CD4-positive, alpha-beta T cell (primary cell): Measurements from ENCODE around the gene PCP4. TPM values are rescaled to one million over a fixed set of nuclear protein-coding genes. Genes with fewer than 3 reads are reported as not detected.

Experiments
- ATAC-seq: fragments of 200-7000 bp; cut with Tn5 transposase; one replicate; pipeline ENCODE4 v1.10.0; 2022; ENCODE audit warnings: mild to moderate bottlenecking; ENCODE audit not compliant: poor library complexity
- CTCF ChIA-PET: fragments of 350-600 bp; sonication (Branson Sonifier 250); formaldehyde crosslinking; loops from one replicate; lab custom pipeline; 2021; ENCODE audit warnings: antibody characterized with exemption, inconsistent platforms; lab: Charles Lee
- POLR2A ChIA-PET: fragments of 350-600 bp; sonication (Branson Sonifier 250); formaldehyde crosslinking; loops from one replicate; lab custom pipeline; 2021; ENCODE audit warnings: antibody characterized with exemption, inconsistent platforms; lab: Charles Lee
- DNase-seq, 14 experiments: peaks; one replicate each; pipeline ENCODE4 v3.0.0-alpha.2; 2013 to 2020; ENCODE audit warnings: mixed read lengths in 2 of 14
- H3K27ac ChIP-seq, 2 donors: one replicate each; pipeline versions ENCODE4 v1.5.1 to v1.7.0; 2013; ENCODE audit warnings: low read length in 2 of 2, low read depth in 1 of 2, mild to moderate bottlenecking in 1 of 2
- H3K27me3 ChIP-seq, 2 experiments: 1 replicate in 1 of 2; 2 replicates in 1 of 2; pipeline versions ENCODE4 v1.6.1 to v1.7.0; 2013; ENCODE audit warnings: low read length in 2 of 2, control low read depth in 1 of 2, mild to moderate bottlenecking in 1 of 2, moderate library complexity in 1 of 2; ENCODE audit not compliant: insufficient read depth in 2 of 2, control insufficient read depth in 1 of 2
- H3K36me3 ChIP-seq: one replicate; pipeline ENCODE4 v1.6.1; 2013; ENCODE audit warnings: low read length, control low read depth; ENCODE audit not compliant: insufficient read depth
- H3K4me1 ChIP-seq: one replicate; pipeline ENCODE4 v1.6.1; 2013; ENCODE audit warnings: low read length, control low read depth; ENCODE audit not compliant: insufficient read depth
- H3K4me3 ChIP-seq: one replicate; pipeline ENCODE4 v1.5.1; 2013; ENCODE audit warnings: mild to moderate bottlenecking, low read length, moderate library complexity
- H3K9me3 ChIP-seq, 2 experiments: 1 replicate in 1 of 2; 2 replicates in 1 of 2; pipeline versions ENCODE4 v1.6.1 to v1.7.0; 2013; ENCODE audit warnings: low read length in 2 of 2, mild to moderate bottlenecking in 2 of 2, control low read depth in 1 of 2, moderate library complexity in 1 of 2; ENCODE audit not compliant: control insufficient read depth in 1 of 2, insufficient read depth in 1 of 2
- H3K27ac Mint-ChIP-seq: one replicate; pipeline ENCODE4 v1.8.0; 2020; ENCODE audit warnings: mixed read lengths
- H3K27me3 Mint-ChIP-seq: one replicate; pipeline ENCODE4 v1.8.0; 2021; ENCODE audit warnings: mixed read lengths
- H3K36me3 Mint-ChIP-seq: one replicate; pipeline ENCODE4 v1.8.0; 2021; ENCODE audit warnings: low read depth, mixed read lengths
- H3K4me1 Mint-ChIP-seq: one replicate; pipeline ENCODE4 v1.8.0; 2021; ENCODE audit warnings: low read depth, mixed read lengths
- H3K4me3 Mint-ChIP-seq: one replicate; pipeline ENCODE4 v1.8.0; 2020; ENCODE audit warnings: mild to moderate bottlenecking, mixed read lengths
- H3K9me3 Mint-ChIP-seq: one replicate; pipeline ENCODE4 v1.8.0; 2020; ENCODE audit warnings: mixed read lengths
- intact Hi-C, 2 experiments: fragments of 100-400 bp; cut with DNase I in 1 of 2; cut with micrococcal nuclease in 1 of 2; formaldehyde crosslinking; loops; one replicate each; pipeline versions ENCODE4 v1.15.1 to v1.9.0; 2023 to 2025; cut with DNase I, micrococcal nuclease
- total RNA-seq, 174 experiments: library from RNA in 2 of 174; stranded (reverse) in 2 of 174; gene quantifications; one replicate each; pipeline ENCODE4 v1.2.3 and lab custom pipeline; 2021 to 2026
- TF ChIP-seq, protein P1 (sequence below): fragments of 200-600 bp; IDR thresholded peaks from one replicate; pipeline ENCODE4 v1.8.0; 2022; ENCODE audit warnings: antibody characterized with exemption, mild to moderate bottlenecking

PCP4 gene
- total RNA-seq, 2 experiments from 2014 or later: not detected

DNA sequence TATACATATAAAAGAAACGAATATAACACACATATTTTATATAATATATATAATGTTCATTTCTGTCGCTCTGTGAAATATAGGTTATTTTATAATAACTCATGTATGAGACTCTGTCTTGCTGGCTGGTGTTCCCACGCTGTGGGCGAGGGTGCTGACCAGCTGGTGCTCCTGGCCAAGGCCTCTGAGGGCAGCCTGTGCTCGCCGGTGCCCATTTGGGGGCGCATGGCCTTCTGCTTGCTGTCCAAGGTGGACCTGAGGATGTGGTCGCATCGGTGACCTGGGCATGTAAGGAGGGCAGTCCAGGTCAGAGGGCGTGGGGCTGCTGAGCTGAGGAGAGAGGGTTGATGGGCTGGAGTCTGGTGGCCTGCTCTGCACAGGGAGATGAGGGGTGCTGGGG is 1.1 kb upstream of the PCP4 start:
- ATAC-seq (no peak), DNase-seq (no peak)
- Mint-ChIP-seq H3K36me3 (no peaks in the 10 kb centered on the region), H3K9me3 (no peaks in the 10 kb centered on the region), H3K4me1 (peaks cover 5% of the 10 kb centered on the region), H3K27me3 (peaks cover 31% of the 10 kb centered on the region), H3K27ac (no peak overlapping the region), H3K4me3 (no peak overlapping the region)
- H3K9me3 ChIP-seq: peaks cover 0 to 20% of the 10 kb centered on the region in 2 experiments
- H3K4me3 ChIP-seq: no peak overlapping the region
- intact Hi-C loops: no loop called here
- H3K27ac ChIP-seq: no peak overlapping the region
- H3K36me3 ChIP-seq: no peaks in the 10 kb centered on the region
- CTCF ChIA-PET: no interaction called here
- no peaks in the 10 kb centered on the region for H3K4me1 ChIP-seq
- H3K27me3 ChIP-seq: peaks cover 0 to 4% of the 10 kb centered on the region in 2 experiments
- TF ChIP-seq, protein P1, sequence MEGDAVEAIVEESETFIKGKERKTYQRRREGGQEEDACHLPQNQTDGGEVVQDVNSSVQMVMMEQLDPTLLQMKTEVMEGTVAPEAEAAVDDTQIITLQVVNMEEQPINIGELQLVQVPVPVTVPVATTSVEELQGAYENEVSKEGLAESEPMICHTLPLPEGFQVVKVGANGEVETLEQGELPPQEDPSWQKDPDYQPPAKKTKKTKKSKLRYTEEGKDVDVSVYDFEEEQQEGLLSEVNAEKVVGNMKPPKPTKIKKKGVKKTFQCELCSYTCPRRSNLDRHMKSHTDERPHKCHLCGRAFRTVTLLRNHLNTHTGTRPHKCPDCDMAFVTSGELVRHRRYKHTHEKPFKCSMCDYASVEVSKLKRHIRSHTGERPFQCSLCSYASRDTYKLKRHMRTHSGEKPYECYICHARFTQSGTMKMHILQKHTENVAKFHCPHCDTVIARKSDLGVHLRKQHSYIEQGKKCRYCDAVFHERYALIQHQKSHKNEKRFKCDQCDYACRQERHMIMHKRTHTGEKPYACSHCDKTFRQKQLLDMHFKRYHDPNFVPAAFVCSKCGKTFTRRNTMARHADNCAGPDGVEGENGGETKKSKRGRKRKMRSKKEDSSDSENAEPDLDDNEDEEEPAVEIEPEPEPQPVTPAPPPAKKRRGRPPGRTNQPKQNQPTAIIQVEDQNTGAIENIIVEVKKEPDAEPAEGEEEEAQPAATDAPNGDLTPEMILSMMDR: no peak
- POLR2A ChIA-PET: no interaction called here

DNA sequence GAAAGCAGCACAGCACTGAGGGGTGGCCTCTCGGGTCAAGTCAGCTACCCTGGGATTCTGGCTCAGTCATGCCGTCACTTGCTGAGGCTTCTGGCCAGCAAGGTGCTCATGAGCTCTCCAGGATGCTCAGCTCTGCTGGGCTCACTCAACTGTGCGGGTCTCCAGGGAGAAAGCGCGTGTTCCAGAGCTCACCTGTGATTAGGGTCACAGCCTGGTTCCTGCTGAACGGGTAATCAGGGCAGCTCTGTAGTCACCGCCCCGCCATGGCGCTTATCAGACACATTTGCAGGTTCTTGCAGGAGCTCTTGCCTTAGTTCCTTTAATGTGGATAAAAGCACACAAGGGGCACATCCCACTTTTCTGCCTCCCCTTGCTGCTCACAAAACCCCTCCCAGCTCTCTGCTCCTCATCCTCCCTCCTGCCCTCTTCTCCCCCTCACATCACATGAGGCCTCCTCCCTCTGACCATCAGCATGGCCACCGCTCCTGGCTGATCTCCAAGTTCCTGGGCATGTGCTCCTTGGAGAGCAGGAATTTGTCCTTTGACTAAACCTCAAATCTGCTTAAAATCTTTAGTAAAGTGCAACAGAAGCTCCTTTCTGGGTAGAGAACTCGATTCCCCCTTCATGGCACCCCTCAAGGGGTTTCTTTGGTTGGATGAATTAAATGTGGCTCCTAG is 2.0 kb downstream of the PCP4 start:
- intact Hi-C loops: no loop called here
- Mint-ChIP-seq H3K27me3 (peaks cover 21% of the 10 kb centered on the region), H3K36me3 (no peaks in the 10 kb centered on the region), H3K4me1 (peaks cover 5% of the 10 kb centered on the region), H3K9me3 (no peaks in the 10 kb centered on the region), H3K27ac (no peak overlapping the region), H3K4me3 (no peak overlapping the region)
- Histone ChIP-seq H3K27ac (no peak overlapping the region), H3K4me1 (no peaks in the 10 kb centered on the region), H3K36me3 (no peaks in the 10 kb centered on the region), H3K4me3 (no peak overlapping the region), H3K9me3 (peaks cover 0 to 12% of the 10 kb centered on the region in 2 experiments), H3K27me3 (peaks cover 0 to 4% of the 10 kb centered on the region in 2 experiments)
- CTCF ChIA-PET: no interaction called here
- POLR2A ChIA-PET: no interaction called here
- ATAC-seq (no peak), DNase-seq (no peak)
- TF ChIP-seq, protein P1: no peak

DNA sequence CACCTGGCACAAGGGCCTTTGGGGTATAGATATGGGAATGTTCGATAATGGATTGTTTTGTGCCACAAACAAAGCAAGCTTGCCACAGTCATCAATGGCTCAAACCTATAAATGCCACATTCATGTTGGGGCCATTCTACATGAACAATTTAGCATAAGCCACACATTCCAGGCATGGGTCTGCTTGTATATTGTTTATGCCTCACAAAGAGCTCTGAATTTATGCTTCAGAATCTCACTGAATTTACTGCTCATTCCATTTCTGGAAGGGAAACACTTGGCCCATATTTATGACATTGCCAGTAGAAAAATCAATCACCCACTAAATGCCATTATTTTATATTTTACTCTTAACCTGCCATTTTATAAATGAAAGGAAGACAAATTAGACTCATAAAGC is 6.4 kb downstream of the PCP4 start:
- Histone ChIP-seq H3K36me3 (no peaks in the 10 kb centered on the region), H3K27me3 (peaks cover 0 to 3% of the 10 kb centered on the region in 2 experiments), H3K9me3 (peaks cover 0 to 4% of the 10 kb centered on the region in 2 experiments), H3K4me1 (no peaks in the 10 kb centered on the region), H3K4me3 (no peak overlapping the region), H3K27ac (no peak overlapping the region)
- H3K4me1 Mint-ChIP-seq: no peaks in the 10 kb centered on the region
- TF ChIP-seq, protein P1: no peak
- no peaks in the 10 kb centered on the region for H3K36me3 Mint-ChIP-seq
- peaks cover 5% of the 10 kb centered on the region for H3K27me3 Mint-ChIP-seq
- DNase-seq (no peak), ATAC-seq (no peak)
- ChIA-PET CTCF (no interaction called here), POLR2A (no interaction called here)
- H3K4me3 Mint-ChIP-seq: no peak overlapping the region
- no peaks in the 10 kb centered on the region for H3K9me3 Mint-ChIP-seq
- intact Hi-C loops: no loop called here
- no peak overlapping the region for H3K27ac Mint-ChIP-seq
